ENCODE results near the gene NAALADL2. TPM values are rescaled to one million over a fixed set of nuclear protein-coding genes. Genes with fewer than 3 reads are reported as not detected.

NAALADL2 gene
- total RNA-seq, 2 experiments from 2014 or later, result 0.30 to 1.2 TPM

DNA sequence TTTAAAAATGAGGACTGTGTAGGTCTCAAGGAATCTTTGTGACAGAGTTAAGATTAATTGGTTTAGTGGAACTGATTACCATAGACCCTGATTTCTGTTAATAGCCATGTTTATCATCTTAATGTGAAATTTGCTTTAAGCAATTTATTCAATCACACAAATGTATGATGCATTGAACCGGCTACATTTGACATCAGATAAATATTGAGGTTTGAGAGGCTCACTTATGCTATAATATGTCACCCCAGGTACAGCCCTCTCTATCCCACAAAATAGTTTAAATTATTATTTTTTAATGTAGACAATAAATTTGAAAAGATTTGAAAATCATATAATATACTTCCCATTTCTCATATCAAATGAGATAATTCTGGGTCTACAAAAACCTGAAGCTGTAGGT is 413.3 kb downstream of the NAALADL2 start:
- Histone ChIP-seq H3K27me3 (ENCODE audit: control insufficient read depth in 1 of 2, insufficient read depth in 2 of 2, low read length in 2 of 2) (no peaks in the 10 kb centered on the region), H3K4me1 (ENCODE audit: insufficient read depth, low read length) (no peaks in the 10 kb centered on the region), H3K9me3 (ENCODE audit: control insufficient read depth in 1 of 2, insufficient read depth in 1 of 2, low read length in 2 of 2) (peaks cover 0 to 4% of the 10 kb centered on the region in 2 experiments), H3K27ac (ENCODE audit: low read depth in 1 of 2, low read length in 2 of 2) (no peak overlapping the region), H3K4me3 (ENCODE audit: low read length) (no peak overlapping the region), H3K36me3 (ENCODE audit: insufficient read depth, low read length) (no peaks in the 10 kb centered on the region)
- Mint-ChIP-seq H3K27ac (no peak overlapping the region), H3K9me3 (peaks cover 2% of the 10 kb centered on the region), H3K36me3 (ENCODE audit: low read depth) (no peaks in the 10 kb centered on the region), H3K27me3 (no peaks in the 10 kb centered on the region), H3K4me1 (ENCODE audit: low read depth) (no peaks in the 10 kb centered on the region), H3K4me3 (no peak overlapping the region)
- no peak for ATAC-seq (ENCODE audit: poor library complexity)
- POLR2A ChIA-PET, result no interaction called here
- CTCF ChIA-PET, result no interaction called here
- no peak for DNase-seq
- intact Hi-C loops (cut with DNase I, micrococcal nuclease), result no loop called here
- TF ChIP-seq, protein P1, sequence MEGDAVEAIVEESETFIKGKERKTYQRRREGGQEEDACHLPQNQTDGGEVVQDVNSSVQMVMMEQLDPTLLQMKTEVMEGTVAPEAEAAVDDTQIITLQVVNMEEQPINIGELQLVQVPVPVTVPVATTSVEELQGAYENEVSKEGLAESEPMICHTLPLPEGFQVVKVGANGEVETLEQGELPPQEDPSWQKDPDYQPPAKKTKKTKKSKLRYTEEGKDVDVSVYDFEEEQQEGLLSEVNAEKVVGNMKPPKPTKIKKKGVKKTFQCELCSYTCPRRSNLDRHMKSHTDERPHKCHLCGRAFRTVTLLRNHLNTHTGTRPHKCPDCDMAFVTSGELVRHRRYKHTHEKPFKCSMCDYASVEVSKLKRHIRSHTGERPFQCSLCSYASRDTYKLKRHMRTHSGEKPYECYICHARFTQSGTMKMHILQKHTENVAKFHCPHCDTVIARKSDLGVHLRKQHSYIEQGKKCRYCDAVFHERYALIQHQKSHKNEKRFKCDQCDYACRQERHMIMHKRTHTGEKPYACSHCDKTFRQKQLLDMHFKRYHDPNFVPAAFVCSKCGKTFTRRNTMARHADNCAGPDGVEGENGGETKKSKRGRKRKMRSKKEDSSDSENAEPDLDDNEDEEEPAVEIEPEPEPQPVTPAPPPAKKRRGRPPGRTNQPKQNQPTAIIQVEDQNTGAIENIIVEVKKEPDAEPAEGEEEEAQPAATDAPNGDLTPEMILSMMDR (IDR thresholded peaks at IDR 0.05), result no peak

DNA sequence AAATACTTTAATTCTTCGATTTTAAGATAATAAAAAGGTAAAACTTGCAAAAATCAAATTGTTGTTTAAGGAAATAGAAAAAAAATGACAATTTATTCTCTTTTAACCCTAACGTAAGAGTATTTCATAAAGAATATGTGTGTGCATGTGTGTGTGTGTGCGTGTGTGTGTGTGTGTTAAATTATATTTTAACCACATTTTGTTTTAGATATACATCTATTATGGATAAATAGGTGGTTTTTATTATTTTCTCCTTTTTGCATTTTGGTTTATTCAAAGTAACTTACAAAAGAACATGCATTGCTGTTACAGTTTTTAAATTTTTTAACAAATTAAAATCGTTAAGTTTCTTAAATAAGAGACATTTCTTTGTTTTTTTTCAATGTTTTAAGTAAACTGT is 414.4 kb downstream of the NAALADL2 start:
- CTCF ChIA-PET, result no interaction called here
- TF ChIP-seq, protein P1 (IDR thresholded peaks at IDR 0.05), result no peak
- DNase-seq (no peak), ATAC-seq (ENCODE audit: poor library complexity) (no peak)
- H3K36me3 ChIP-seq (ENCODE audit: insufficient read depth, low read length), result no peaks in the 10 kb centered on the region
- Mint-ChIP-seq H3K36me3 (ENCODE audit: low read depth) (no peaks in the 10 kb centered on the region), H3K27me3 (no peaks in the 10 kb centered on the region), H3K27ac (no peak overlapping the region), H3K4me1 (ENCODE audit: low read depth) (no peaks in the 10 kb centered on the region), H3K4me3 (no peak overlapping the region), H3K9me3 (peaks cover 3% of the 10 kb centered on the region)
- POLR2A ChIA-PET, result no interaction called here
- peaks cover 0 to 4% of the 10 kb centered on the region in 2 experiments for H3K9me3 ChIP-seq (ENCODE audit: control insufficient read depth in 1 of 2, insufficient read depth in 1 of 2, low read length in 2 of 2)
- H3K4me1 ChIP-seq (ENCODE audit: insufficient read depth, low read length), result no peaks in the 10 kb centered on the region
- H3K27ac ChIP-seq (ENCODE audit: low read depth in 1 of 2, low read length in 2 of 2), result no peak overlapping the region
- no peak overlapping the region for H3K4me3 ChIP-seq (ENCODE audit: low read length)
- H3K27me3 ChIP-seq (ENCODE audit: control insufficient read depth in 1 of 2, insufficient read depth in 2 of 2, low read length in 2 of 2), result no peaks in the 10 kb centered on the region
- intact Hi-C loops (cut with DNase I, micrococcal nuclease), result no loop called here

DNA sequence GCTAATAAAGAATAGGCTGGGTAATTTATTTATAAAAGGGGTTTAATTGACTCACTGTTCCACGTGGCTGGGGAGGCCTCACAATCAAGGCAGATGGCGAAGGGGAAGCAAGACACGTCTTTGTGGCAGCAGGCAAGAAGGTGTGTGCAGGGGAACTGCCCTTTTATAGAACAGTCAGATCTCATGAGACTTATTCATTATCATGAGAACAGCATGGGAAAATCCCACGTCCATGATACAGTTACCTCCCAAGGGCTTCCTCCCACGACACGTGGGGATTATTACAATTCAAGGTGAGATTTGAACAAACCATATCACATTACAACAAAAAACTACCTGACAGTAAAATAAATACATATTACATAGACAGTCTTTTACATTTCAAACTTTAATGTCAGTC is 414.9 kb downstream of the NAALADL2 start:
- intact Hi-C loops (cut with DNase I, micrococcal nuclease), result no loop called here
- Mint-ChIP-seq H3K4me1 (ENCODE audit: low read depth) (no peaks in the 10 kb centered on the region), H3K4me3 (no peak overlapping the region), H3K9me3 (peaks cover 3% of the 10 kb centered on the region), H3K36me3 (ENCODE audit: low read depth) (no peaks in the 10 kb centered on the region), H3K27me3 (no peaks in the 10 kb centered on the region), H3K27ac (no peak overlapping the region)
- ChIA-PET CTCF (no interaction called here), POLR2A (no interaction called here)
- Histone ChIP-seq H3K27me3 (ENCODE audit: control insufficient read depth in 1 of 2, insufficient read depth in 2 of 2, low read length in 2 of 2) (no peaks in the 10 kb centered on the region), H3K4me1 (ENCODE audit: insufficient read depth, low read length) (no peaks in the 10 kb centered on the region), H3K27ac (ENCODE audit: low read depth in 1 of 2, low read length in 2 of 2) (no peak overlapping the region), H3K9me3 (ENCODE audit: control insufficient read depth in 1 of 2, insufficient read depth in 1 of 2, low read length in 2 of 2) (peaks cover 0 to 4% of the 10 kb centered on the region in 2 experiments), H3K36me3 (ENCODE audit: insufficient read depth, low read length) (no peaks in the 10 kb centered on the region), H3K4me3 (ENCODE audit: low read length) (no peak overlapping the region)
- DNase-seq (no peak), ATAC-seq (ENCODE audit: poor library complexity) (no peak)
- TF ChIP-seq, protein P1 (IDR thresholded peaks at IDR 0.05), result no peak

All from CD4-positive, alpha-beta T cell (primary cell).